ENCODE measurements around the gene RBPJ.

The RBPJ gene

GRCh38 chr4:26459054-26459755, 138.4 kb downstream of the RBPJ start:
- Histone ChIP-seq H3F3A (ENCODE audit: insufficient read depth, low read length) (no peaks in the 10 kb centered on the region), H3K79me2 (ENCODE audit: insufficient read depth, low read length) (no peaks in the 10 kb centered on the region), H4K20me1 (ENCODE audit: insufficient read depth, low read length) (no peaks in the 10 kb centered on the region), H3K9me3 (ENCODE audit: low read length) (no peaks in the 10 kb centered on the region), H3K4me2 (ENCODE audit: low read length) (no peak overlapping the region), H3K36me3 (ENCODE audit: insufficient read depth, low read length) (no peaks in the 10 kb centered on the region), H3K9me2 (ENCODE audit: low read depth, low read length) (no peaks in the 10 kb centered on the region), H3K27me3 (ENCODE audit: insufficient read depth, low read length) (no peaks in the 10 kb centered on the region), H2AFZ (ENCODE audit: low read length) (no peak overlapping the region), H3K27ac (ENCODE audit: low read depth, low read length, poor library complexity, severe bottlenecking) (no peak overlapping the region), H3K9ac (ENCODE audit: low read length) (no peak overlapping the region), H3K4me1 (ENCODE audit: insufficient read depth, low read length, severe bottlenecking) (no peaks in the 10 kb centered on the region), H3K4me3 (ENCODE audit: low read depth, low read length, poor library complexity, severe bottlenecking) (no peak overlapping the region)
- TF ChIP-seq EZH2 (IDR thresholded peaks at IDR 0.05; ENCODE audit: borderline replicate concordance, low read length) (no peak), CTCF (IDR thresholded peaks at IDR 0.05; ENCODE audit: low read length) (peak; percentile 46; the same call in 1 of the 2 replicates)

- no peak overlapping the region for H2AFZ ChIP-seq (ENCODE audit: low read length)
- no peaks in the 10 kb centered on the region for H3K79me2 ChIP-seq (ENCODE audit: insufficient read depth, low read length)
- H3K4me1 ChIP-seq (ENCODE audit: insufficient read depth, low read length, severe bottlenecking) = no peaks in the 10 kb centered on the region
Measured at GRCh38 chr4:26459756-26460530, 139.1 kb downstream of the RBPJ start.

GRCh38 chr4:26462874-26463273, 142.1 kb downstream of the RBPJ start:
- H3K9me2 ChIP-seq (ENCODE audit: low read depth, low read length) = no peaks in the 10 kb centered on the region
- no peak overlapping the region for H2AFZ ChIP-seq (ENCODE audit: low read length)
- H3K4me2 ChIP-seq (ENCODE audit: low read length) = no peak overlapping the region
- H3K36me3 ChIP-seq (ENCODE audit: insufficient read depth, low read length) = no peaks in the 10 kb centered on the region
- no peaks in the 10 kb centered on the region for H3F3A ChIP-seq (ENCODE audit: insufficient read depth, low read length)
- no peaks in the 10 kb centered on the region for H3K27me3 ChIP-seq (ENCODE audit: insufficient read depth, low read length)
- no peaks in the 10 kb centered on the region for H3K9me3 ChIP-seq (ENCODE audit: low read length)
- no peak overlapping the region for H3K27ac ChIP-seq (ENCODE audit: low read depth, low read length, poor library complexity, severe bottlenecking)
- H3K4me1 ChIP-seq (ENCODE audit: insufficient read depth, low read length, severe bottlenecking) = no peaks in the 10 kb centered on the region
- no peak overlapping the region for H3K4me3 ChIP-seq (ENCODE audit: low read depth, low read length, poor library complexity, severe bottlenecking)
- TF ChIP-seq EZH2 (IDR thresholded peaks at IDR 0.05; ENCODE audit: borderline replicate concordance, low read length) (no peak), CTCF (IDR thresholded peaks at IDR 0.05; ENCODE audit: low read length) (no peak)
- H4K20me1 ChIP-seq (ENCODE audit: insufficient read depth, low read length) = no peaks in the 10 kb centered on the region
- no peaks in the 10 kb centered on the region for H3K79me2 ChIP-seq (ENCODE audit: insufficient read depth, low read length)
- no peak overlapping the region for H3K9ac ChIP-seq (ENCODE audit: low read length)

More at GRCh38 chr4:26459756-26460530, 139.1 kb downstream of the RBPJ start:
- no peaks in the 10 kb centered on the region for H3F3A ChIP-seq (ENCODE audit: insufficient read depth, low read length)
- no peaks in the 10 kb centered on the region for H3K36me3 ChIP-seq (ENCODE audit: insufficient read depth, low read length)
- H3K9ac ChIP-seq (ENCODE audit: low read length) = no peak overlapping the region
- TF ChIP-seq CTCF (IDR thresholded peaks at IDR 0.05; ENCODE audit: low read length) (no peak), EZH2 (IDR thresholded peaks at IDR 0.05; ENCODE audit: borderline replicate concordance, low read length) (no peak)
- no peaks in the 10 kb centered on the region for H3K9me3 ChIP-seq (ENCODE audit: low read length)
- H3K4me3 ChIP-seq (ENCODE audit: low read depth, low read length, poor library complexity, severe bottlenecking) = no peak overlapping the region
- no peaks in the 10 kb centered on the region for H3K27me3 ChIP-seq (ENCODE audit: insufficient read depth, low read length)
- H4K20me1 ChIP-seq (ENCODE audit: insufficient read depth, low read length) = no peaks in the 10 kb centered on the region
- H3K4me2 ChIP-seq (ENCODE audit: low read length) = no peak overlapping the region
- H3K9me2 ChIP-seq (ENCODE audit: low read depth, low read length) = no peaks in the 10 kb centered on the region
- H3K27ac ChIP-seq (ENCODE audit: low read depth, low read length, poor library complexity, severe bottlenecking) = no peak overlapping the region

All from OCI-LY1 (cell line).